HG03095 (cell line): ENCODE results near the gene ARL6IP6.

Experiments used
- ATAC-seq: cut with Tn5 transposase; IDR thresholded peaks from one replicate; pipeline ENCODE4 v1.9.1; 2021; ENCODE audit warnings: moderate library complexity; ENCODE audit not compliant: unreplicated experiment

ARL6IP6 gene

DNA sequence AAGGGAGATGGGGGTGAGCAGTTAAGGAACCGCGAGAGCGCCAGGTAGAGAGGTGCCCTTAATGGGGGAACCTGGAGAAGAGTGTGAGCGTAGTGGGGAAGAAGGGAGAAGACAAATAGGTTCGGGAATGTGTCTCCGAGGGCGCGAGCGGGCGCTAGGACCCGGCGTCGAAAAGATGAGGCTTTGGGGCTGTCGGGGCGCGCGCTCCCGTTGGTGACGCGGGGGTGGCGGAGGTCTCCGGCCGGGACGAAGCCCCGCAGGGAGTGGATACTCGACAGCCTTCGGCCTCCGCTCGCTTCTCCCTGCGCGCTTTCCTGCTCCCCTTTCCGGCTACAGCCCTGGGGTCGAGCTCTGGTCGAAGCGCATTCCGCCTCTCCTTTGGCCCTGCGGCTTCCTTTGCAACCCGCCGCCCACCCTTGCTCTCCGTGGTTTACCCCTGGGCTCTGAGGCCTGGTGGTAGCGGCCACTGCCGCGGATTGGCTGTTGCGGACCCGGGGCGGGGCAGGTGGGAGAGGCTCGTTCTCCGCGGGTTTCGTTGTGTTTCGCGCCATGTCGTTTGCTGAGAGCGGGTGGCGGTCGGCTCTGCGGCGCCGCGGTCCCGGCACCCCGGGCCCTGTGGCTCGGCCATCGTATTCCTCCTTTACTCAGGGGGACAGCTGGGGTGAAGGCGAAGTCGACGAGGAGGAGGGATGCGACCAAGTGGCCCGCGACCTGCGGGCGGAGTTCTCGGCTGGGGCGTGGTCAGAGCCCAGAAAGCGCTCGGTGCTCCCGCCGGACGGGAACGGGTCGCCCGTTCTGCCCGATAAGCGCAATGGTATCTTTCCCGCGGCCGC is at the start of gene ARL6IP6:
Gene ARL6IP6, plus strand, starts transcription at position 545 of the 833 bp plus-strand sequence. Its CDS starts 5 bp downstream, at position 550.
- peak; percentile 67 for ATAC-seq

- no peak for ATAC-seq
Observed at GRCh38 chr2:152674334-152674733, 44.1 kb upstream of the ARL6IP6 start.

DNA sequence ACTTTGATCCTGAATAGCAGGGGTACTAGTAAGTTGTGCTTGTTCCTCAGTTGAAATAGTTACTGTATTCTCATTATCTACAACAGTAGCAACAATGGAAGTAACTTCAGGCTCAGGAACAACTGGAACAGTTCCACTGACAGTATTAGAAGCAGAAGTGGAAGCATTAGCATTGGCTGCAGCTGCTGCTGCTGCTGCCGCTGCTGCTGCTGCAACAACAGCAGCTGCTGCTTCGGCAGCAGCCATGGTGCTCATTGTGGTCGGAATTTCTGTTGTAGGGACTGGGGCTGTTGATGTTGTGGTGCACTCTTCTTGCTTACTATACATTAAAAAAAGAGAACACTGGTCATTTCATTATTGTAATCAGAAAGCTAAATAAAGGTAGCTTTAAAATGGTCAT is 42.0 kb upstream of the ARL6IP6 start:
- no peak for ATAC-seq

- ATAC-seq: no peak
Observed at GRCh38 chr2:152678808-152679207, 39.6 kb upstream of the ARL6IP6 start.

GRCh38 chr2:152682663-152683062 is 35.8 kb upstream of the ARL6IP6 start:
- ATAC-seq: no peak

DNA sequence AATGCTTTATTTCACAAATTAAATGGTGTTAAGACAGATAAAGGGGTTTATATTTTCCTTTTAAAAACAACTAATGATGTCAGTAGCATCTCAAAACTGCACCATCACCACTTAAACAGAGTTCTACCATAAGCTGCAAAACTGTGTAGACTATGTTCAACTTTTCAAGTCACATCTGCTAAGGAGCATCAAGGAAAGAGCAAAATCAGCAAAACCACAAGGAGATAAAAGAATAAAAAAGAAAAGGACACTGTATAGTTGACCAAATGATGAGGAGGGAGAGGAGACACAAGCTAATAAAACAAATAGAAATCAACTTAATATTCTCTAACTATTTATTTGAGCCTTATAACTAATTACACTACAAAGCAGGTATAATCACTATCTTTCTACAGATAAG is 35.0 kb upstream of the ARL6IP6 start:
- ATAC-seq: no peak

GRCh38 chr2:152686321-152686720 is 32.1 kb upstream of the ARL6IP6 start:
- ATAC-seq: no peak

DNA sequence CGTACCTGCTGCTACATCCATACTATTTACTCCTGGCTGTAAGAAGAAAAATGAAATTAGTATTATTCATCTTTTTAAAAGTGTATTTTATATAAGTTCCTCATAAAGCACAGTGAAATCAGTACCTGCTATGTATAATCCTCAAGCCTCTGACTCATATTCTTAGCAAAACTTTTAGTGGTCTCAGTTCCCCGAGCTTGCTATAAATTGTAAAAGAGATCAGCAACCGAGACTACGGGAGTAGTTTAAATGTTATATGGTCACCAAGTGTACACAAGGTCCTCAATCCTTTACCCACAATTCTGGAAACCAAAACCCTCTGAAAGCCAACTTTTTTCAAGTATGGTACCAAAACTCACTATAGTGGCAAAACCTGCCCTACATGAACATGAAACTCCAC is 25.4 kb upstream of the ARL6IP6 start:
- peak; percentile 93 for ATAC-seq

- peak; percentile 47 for ATAC-seq
Observed at GRCh38 chr2:152694161-152694661, 24.2 kb upstream of the ARL6IP6 start.

DNA sequence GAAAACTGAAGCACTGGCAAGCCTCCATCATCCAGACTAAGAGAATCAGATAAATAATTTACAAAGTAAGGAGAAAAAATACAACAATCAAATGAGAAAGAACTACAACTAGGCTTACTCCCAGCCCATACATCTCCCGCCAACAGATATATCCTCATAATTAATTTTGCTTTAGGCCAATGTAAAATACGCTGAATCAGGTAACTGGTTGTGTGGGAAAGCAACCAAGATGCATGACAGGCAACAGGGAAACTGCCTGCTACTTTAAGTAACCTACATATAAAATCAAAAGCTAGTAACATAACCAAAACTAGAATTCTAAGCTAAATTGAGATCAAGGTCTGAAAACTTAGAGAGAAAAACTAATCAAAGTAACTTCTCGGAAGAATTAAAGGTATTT is 22.7 kb upstream of the ARL6IP6 start:
- no peak for ATAC-seq

GRCh38 chr2:152696476-152696875 is 21.9 kb upstream of the ARL6IP6 start:
- no peak for ATAC-seq

DNA sequence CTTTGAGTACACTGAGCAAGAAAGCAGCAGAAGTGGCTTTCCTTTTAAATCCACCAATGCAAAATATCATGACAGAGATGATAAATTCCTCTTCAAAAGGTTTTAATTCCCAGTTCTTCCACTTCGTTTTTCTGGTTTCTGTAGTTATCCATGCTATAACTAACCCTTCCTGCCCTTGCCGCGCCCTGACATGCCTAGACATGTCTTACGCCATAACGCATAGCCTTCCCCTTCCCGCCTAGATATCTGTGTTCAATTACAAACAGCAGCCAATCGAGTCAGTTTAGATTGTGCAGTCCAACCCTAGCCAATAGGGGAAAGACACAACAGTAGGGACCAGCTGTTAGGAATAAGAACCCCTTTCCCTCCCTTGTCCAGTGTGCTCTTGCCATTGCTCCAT is 17.2 kb upstream of the ARL6IP6 start:
- no peak for ATAC-seq

GRCh38 chr2:152706477-152707021 is 11.9 kb upstream of the ARL6IP6 start:
- ATAC-seq: no peak

DNA sequence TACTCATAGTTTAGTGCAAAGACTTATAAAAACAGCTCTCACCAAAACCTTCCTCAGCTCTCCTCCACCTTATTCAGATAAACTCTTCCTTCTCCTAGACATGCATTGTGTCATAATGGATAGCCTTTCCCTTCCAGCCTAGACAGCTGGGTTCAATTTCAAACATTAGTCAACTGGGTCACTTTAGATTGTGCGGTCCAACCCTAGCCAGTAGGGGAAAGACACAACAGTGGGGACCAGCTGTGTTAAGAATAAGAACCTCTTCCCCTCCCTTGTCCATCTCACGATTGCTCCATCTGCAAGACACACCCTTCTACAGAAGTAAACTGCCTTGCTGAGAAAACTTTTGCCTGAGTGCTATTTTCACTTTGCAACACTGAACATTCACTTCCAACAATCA is 9.7 kb upstream of the ARL6IP6 start:
- no peak for ATAC-seq

DNA sequence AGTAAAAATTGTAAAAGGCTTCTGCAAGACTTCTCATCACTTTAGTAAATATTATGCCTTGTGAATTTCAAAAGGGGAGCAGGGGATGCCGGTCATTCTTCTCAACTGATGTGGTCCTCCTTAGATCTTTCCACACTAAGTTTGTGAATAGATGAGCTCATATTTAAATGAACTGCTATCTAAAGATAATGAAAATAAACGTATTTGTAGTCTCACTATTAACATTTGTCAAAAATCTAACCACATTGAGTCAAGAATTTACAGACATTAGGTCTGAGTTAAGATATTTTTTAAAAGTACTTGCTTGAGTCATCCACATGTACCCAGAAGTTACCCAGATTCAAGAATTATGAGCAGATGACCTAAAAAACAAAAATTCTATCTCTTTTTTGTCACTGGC is 7.7 kb upstream of the ARL6IP6 start:
- no peak for ATAC-seq

GRCh38 chr2:152715112-152715511 is 3.3 kb upstream of the ARL6IP6 start:
- no peak for ATAC-seq

- ATAC-seq: no peak
Observed at GRCh38 chr2:152715854-152716428, 2.5 kb upstream of the ARL6IP6 start.

- ATAC-seq: no peak
Observed at GRCh38 chr2:152716805-152717227, 1.6 kb upstream of the ARL6IP6 start.

DNA sequence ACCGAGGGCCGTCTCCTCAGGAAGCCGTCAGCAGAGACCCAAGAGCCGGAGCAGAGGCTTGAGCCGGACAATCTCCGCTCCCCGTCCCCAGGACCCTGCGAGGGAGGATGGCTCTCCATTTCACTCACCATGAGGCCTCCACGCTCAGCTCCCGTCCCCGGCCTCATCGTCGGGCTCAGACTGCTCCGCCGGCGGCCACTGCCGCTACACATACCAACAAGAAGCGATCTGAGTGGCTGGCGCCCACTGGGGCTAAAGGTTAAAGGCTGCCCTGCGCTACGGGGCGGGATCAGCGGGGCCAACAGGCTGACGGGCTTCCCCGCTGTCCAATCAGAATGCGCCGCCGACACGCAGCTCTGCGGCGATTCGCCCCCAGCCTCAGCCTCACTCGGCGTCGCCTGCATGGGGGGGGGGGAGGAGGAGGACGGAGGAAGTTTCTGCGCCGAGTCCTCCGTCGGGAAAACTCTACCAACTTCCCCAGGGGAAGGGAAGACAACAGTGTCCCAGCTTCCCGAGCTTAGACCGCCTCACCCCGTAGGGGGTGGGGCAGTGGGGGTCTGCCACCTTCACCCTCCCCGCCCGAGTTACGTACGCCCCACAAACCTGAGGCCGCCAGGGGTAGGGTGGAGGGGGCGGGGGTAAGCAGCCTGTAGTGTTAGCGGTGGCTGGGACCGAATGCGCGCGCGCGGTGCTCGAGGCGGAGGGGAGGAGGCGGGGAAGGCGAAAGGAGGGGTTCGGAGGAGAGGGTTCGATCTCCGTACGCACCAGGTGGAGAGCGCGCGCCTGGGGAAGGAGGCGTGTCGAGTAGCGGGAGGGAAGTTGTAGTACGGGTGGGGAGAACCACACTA is 968 bp upstream of the ARL6IP6 start, which contains the start of gene PRPF40A:
Gene PRPF40A, minus strand, starts transcription at position 234 of the 848 bp plus-strand sequence. Its CDS starts 22 bp downstream, at position 212.
- ATAC-seq: peak; percentile 73

DNA sequence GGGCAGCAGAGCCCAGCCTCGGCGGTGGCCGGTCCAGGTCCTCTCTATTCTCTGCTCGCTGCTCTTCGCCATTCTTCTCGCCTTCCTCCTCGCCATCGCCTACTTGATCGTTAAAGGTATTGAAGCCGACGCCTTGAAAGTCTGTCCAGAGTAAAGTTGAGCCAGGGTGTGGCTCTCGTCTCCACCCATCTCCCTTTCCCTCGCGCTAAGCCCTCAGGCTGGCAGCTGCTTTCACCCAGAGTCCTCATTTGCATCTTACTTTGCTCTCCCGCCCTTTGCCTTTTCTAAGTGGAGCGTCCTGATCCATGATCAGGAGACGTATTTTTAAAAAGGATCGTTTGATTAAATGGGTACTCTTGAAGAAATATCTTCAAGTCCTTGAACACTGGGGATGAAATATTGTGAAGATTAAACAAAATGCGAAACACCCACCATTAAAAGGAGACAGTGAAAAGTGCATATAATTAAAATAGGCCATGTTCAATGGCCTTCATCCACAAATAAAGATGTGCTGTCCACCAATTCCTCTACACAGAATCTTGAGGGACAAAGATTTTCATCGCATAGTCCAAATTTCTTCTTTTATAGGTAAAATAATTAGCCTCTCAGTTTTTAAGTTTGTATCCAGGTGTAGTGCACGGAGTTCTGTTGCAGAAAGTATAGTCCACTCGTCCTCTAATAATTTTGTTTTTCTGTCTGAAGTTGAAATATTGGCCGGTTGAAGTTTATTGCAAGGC is 657 bp downstream of the ARL6IP6 start:
- peak; percentile 14 for ATAC-seq
